Mesothelial cell of epicardium (in vitro differentiated cells): ENCODE measurements around the gene KPTN. TPM values are rescaled to one million over a fixed set of nuclear protein-coding genes. Genes with fewer than 3 reads are reported as not detected.

Experiments used
- DNase-seq, 2 experiments: peaks; one replicate each; pipeline ENCODE4 v3.0.0; 2021; ENCODE audit warnings: low spot score in 2 of 2; ENCODE audit not compliant: unreplicated experiment in 2 of 2
- H3K27ac Mint-ChIP-seq: 2 replicates; pipeline ENCODE4 v1.8.0; 2021; ENCODE audit warnings: mixed read lengths
- H3K27me3 Mint-ChIP-seq: 2 replicates; pipeline ENCODE4 v1.8.0; 2021; ENCODE audit warnings: low read depth, mixed read lengths
- H3K36me3 Mint-ChIP-seq: 2 replicates; pipeline ENCODE4 v1.8.0; 2021; ENCODE audit warnings: mixed read lengths
- H3K4me1 Mint-ChIP-seq: 2 replicates; pipeline ENCODE4 v1.8.0; 2021; ENCODE audit warnings: mixed read lengths
- H3K4me3 Mint-ChIP-seq: 2 replicates; pipeline ENCODE4 v1.8.0; 2021; ENCODE audit warnings: mild to moderate bottlenecking, moderate library complexity, mixed read lengths
- H3K9me3 Mint-ChIP-seq: 2 replicates; pipeline ENCODE4 v1.8.0; 2021; ENCODE audit warnings: mixed read lengths
- CTCF ChIP-seq: fragments of 200-600 bp; sonication (generic); IDR thresholded peaks from one replicate; pipeline ENCODE4 v1.5.0; 2021; ENCODE audit warnings: antibody characterized with exemption; ENCODE audit not compliant: unreplicated experiment
- total RNA-seq: library from RNA; stranded (reverse); gene quantifications from 3 replicates; pipeline ENCODE4 v1.2.1, GENCODE V29; 2021

KPTN gene
- total RNA-seq, 1 donor from 2014 or later, result 18.4 TPM

- peak; percentile 50 to 74 for DNase-seq
- H3K27me3 Mint-ChIP-seq, result peaks cover 87% of the 10 kb centered on the region
Measured at GRCh38 chr19:47444388-47444821, 39.6 kb downstream of the KPTN start.

GRCh38 chr19:47443331-47443730, 40.7 kb downstream of the KPTN start:
- H3K4me3 Mint-ChIP-seq, result no peak overlapping the region

More at GRCh38 chr19:47444388-47444821, 39.6 kb downstream of the KPTN start:
- Mint-ChIP-seq H3K9me3 (no peaks in the 10 kb centered on the region), H3K4me3 (no peak overlapping the region), H3K27ac (no peak overlapping the region), H3K4me1 (peaks cover 17% of the 10 kb centered on the region), H3K36me3 (no peaks in the 10 kb centered on the region)
- no peak for TF ChIP-seq CTCF

GRCh38 chr19:47438793-47439220, 45.2 kb downstream of the KPTN start:
- peaks cover 45% of the 10 kb centered on the region for H3K27me3 Mint-ChIP-seq

More at GRCh38 chr19:47443331-47443730, 40.7 kb downstream of the KPTN start:
- no peaks in the 10 kb centered on the region for H3K9me3 Mint-ChIP-seq
- TF ChIP-seq CTCF, result no peak
- peaks cover 80% of the 10 kb centered on the region for H3K27me3 Mint-ChIP-seq
- H3K27ac Mint-ChIP-seq, result no peak overlapping the region
- no peak for DNase-seq
- H3K4me1 Mint-ChIP-seq, result peaks cover 17% of the 10 kb centered on the region
- H3K36me3 Mint-ChIP-seq, result no peaks in the 10 kb centered on the region

DNA sequence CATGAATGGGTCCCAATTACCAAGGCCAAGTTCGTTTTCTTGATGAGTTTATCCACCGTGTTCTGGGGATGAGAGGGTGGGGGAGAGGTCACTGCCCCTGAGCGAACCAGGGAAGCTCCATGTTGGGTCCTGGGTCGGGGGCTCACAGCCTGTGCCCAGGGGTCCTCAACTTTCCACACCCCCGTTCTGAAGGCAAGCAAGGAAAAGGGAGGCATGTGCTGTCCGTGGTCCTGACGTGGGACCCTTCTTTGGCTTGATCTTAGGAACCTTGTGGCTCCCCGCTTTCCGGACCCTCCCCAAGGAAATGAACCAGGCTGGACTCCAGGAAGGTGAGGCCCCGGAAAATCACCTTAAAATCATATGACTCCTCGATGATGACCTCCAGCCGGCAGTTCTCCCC, 46.5 kb downstream of the KPTN start:
- no peak for TF ChIP-seq CTCF
- Mint-ChIP-seq H3K27ac (no peak overlapping the region), H3K4me1 (no peaks in the 10 kb centered on the region), H3K9me3 (no peaks in the 10 kb centered on the region), H3K4me3 (no peak overlapping the region), H3K36me3 (no peaks in the 10 kb centered on the region), H3K27me3 (peaks cover 38% of the 10 kb centered on the region)
- DNase-seq, result no peak

More at GRCh38 chr19:47438793-47439220, 45.2 kb downstream of the KPTN start:
- Mint-ChIP-seq H3K4me3 (no peak overlapping the region), H3K27ac (no peak overlapping the region), H3K4me1 (no peaks in the 10 kb centered on the region), H3K9me3 (no peaks in the 10 kb centered on the region), H3K36me3 (no peaks in the 10 kb centered on the region)
- no peak for TF ChIP-seq CTCF
- no peak for DNase-seq

- peak; percentile 88 for TF ChIP-seq CTCF
- no peaks in the 10 kb centered on the region for H3K4me1 Mint-ChIP-seq
- DNase-seq, result peak in 1 of 2 experiments; percentile 89
- no peaks in the 10 kb centered on the region for H3K9me3 Mint-ChIP-seq
- no peak overlapping the region for H3K27ac Mint-ChIP-seq
- no peaks in the 10 kb centered on the region for H3K36me3 Mint-ChIP-seq
- peaks cover 38% of the 10 kb centered on the region for H3K27me3 Mint-ChIP-seq
- no peak overlapping the region for H3K4me3 Mint-ChIP-seq
Measured at GRCh38 chr19:47436712-47437401, 47.2 kb downstream of the KPTN start.
